Endothelial cell of umbilical vein (primary cell): Measurements from ENCODE around the gene JUP. TPM values are rescaled to one million over a fixed set of nuclear protein-coding genes. Genes with fewer than 3 reads are reported as not detected.

Experiments used
- BruUV-seq: library from RNA; stranded (reverse); fragments of 400-500 nt; replicated peaks from 2 replicates; lab custom pipeline; 2021; lab: Mats Ljungman, UMichigan
- CTCF ChIA-PET: fragments of 300-600, 350-600 bp; sonication (Branson Sonifier 250); formaldehyde crosslinking; loops from one replicate; lab custom pipeline; 2021; ENCODE audit warnings: antibody characterized with exemption, inconsistent platforms; lab: Charles Lee
- POLR2A ChIA-PET: fragments of 300-600, 350-600 bp; sonication (Branson Sonifier 250); formaldehyde crosslinking; loops from one replicate; lab custom pipeline; 2021; ENCODE audit warnings: antibody characterized with exemption, inconsistent platforms; lab: Charles Lee
- DNase-seq: peaks from one replicate; pipeline ENCODE4 v3.0.0-alpha.2; 2011; ENCODE audit warnings: low read depth, low spot score
- FAIRE-seq: peaks from 2 replicates; lab custom pipeline; 2011; peaks lifted over from hg19 to GRCh38; lab: Jason Lieb, UNC
- H2AFZ ChIP-seq: 2 replicates; pipeline ENCODE4 v1.6.0; 2012; ENCODE audit warnings: low read depth, low read length, control low read depth, inconsistent platforms
- H3K27ac ChIP-seq: 2 replicates; pipeline ENCODE4 v1.5.1; 2011; ENCODE audit warnings: low read depth, mild to moderate bottlenecking, control low read depth, low read length, moderate library complexity; ENCODE audit not compliant: insufficient read depth
- H3K27me3 ChIP-seq, 2 experiments: 2 replicates each; pipeline versions ENCODE4 v1.6.0 to v1.6.1; 2011; ENCODE audit warnings: low read length in 2 of 2, mixed read lengths in 1 of 2; ENCODE audit not compliant: control insufficient read depth in 2 of 2, insufficient read depth in 2 of 2
- H3K36me3 ChIP-seq, 2 experiments: 2 replicates in 1 of 2; 3 replicates in 1 of 2; pipeline ENCODE4 v1.5.1; 2011; ENCODE audit warnings: low read length in 2 of 2, mild to moderate bottlenecking in 1 of 2, moderate library complexity in 1 of 2; ENCODE audit not compliant: control insufficient read depth in 2 of 2, insufficient read depth in 2 of 2; ENCODE audit errors: extremely low read depth in 1 of 2
- H3K4me1 ChIP-seq: 3 replicates; pipeline ENCODE4 v1.5.1; 2011; ENCODE audit warnings: mild to moderate bottlenecking, low read length; ENCODE audit not compliant: control insufficient read depth, insufficient read depth; ENCODE audit errors: extremely low read depth
- H3K4me2 ChIP-seq: 2 replicates; pipeline ENCODE4 v1.6.1; 2011; ENCODE audit warnings: low read length, control low read depth, mixed read lengths; ENCODE audit not compliant: insufficient read depth
- H3K4me3 ChIP-seq, 3 experiments: fragments of 200-600 bp in 1 of 3; sonication (generic), shearing (Covaris generic) in 1 of 3; replicated peaks in 1 of 3; 2 replicates each; pipeline ENCODE4 v1.5.1; 2011 to 2016; ENCODE audit warnings: control low read depth in 3 of 3, low read length in 3 of 3, mild to moderate bottlenecking in 2 of 3, inconsistent platforms in 1 of 3, low read depth in 1 of 3, moderate library complexity in 1 of 3; ENCODE audit not compliant: insufficient read depth in 1 of 3
- H3K79me2 ChIP-seq: 2 replicates; pipeline ENCODE4 v1.6.0; 2012; ENCODE audit warnings: low read length, inconsistent platforms; ENCODE audit not compliant: control insufficient read depth, insufficient read depth
- H3K9ac ChIP-seq: replicated peaks from 2 replicates; pipeline ENCODE3; 2011; ENCODE audit warnings: low read length, control low read depth; ENCODE audit not compliant: insufficient read depth; ENCODE audit errors: extremely low read depth
- H3K9me1 ChIP-seq: replicated peaks from 3 replicates; pipeline ENCODE4 v1.6.0; 2011; ENCODE audit warnings: mild to moderate bottlenecking, low read length; ENCODE audit not compliant: control insufficient read depth, insufficient read depth; ENCODE audit errors: extremely low read depth
- H3K9me3 ChIP-seq: replicated peaks from 2 replicates; pipeline ENCODE4 v1.5.1; 2012; ENCODE audit warnings: low read length, inconsistent platforms; ENCODE audit not compliant: control insufficient read depth, insufficient read depth
- H4K20me1 ChIP-seq: replicated peaks from 2 replicates; pipeline ENCODE3; 2011; ENCODE audit warnings: mild to moderate bottlenecking, low read length; ENCODE audit not compliant: control insufficient read depth, insufficient read depth; ENCODE audit errors: extremely low read depth
- EZH2 ChIP-seq: IDR thresholded peaks from 2 replicates; pipeline ENCODE4 v1.6.1; 2012; ENCODE audit warnings: borderline replicate concordance, low read depth, mild to moderate bottlenecking, moderate library complexity, low read length, inconsistent platforms; ENCODE audit not compliant: severe bottlenecking
- FOS ChIP-seq: IDR thresholded peaks from 2 replicates; pipeline ENCODE4 v1.6.1; 2011; ENCODE audit warnings: mild to moderate bottlenecking, low read length, moderate library complexity, borderline replicate concordance; ENCODE audit not compliant: insufficient read depth
- GATA2 ChIP-seq: IDR thresholded peaks from 2 replicates; pipeline ENCODE4 v1.7.0; 2011; ENCODE audit warnings: low read depth, mild to moderate bottlenecking, moderate library complexity, mixed read lengths, low read length; ENCODE audit not compliant: insufficient read length, insufficient read depth
- JUN ChIP-seq: IDR thresholded peaks from 2 replicates; pipeline ENCODE4 v1.6.1; 2011; ENCODE audit warnings: borderline replicate concordance, low read depth; ENCODE audit not compliant: insufficient read length, insufficient read depth
- MYC ChIP-seq: IDR thresholded peaks from one replicate; pipeline ENCODE4 v1.6.1; 2011; ENCODE audit warnings: mild to moderate bottlenecking, low read depth, low read length
- POLR2A ChIP-seq: IDR thresholded peaks from 2 replicates; pipeline ENCODE4 v1.6.1; 2012; ENCODE audit warnings: low read depth, mild to moderate bottlenecking, control low read depth, low read length
- POLR2AphosphoS5 ChIP-seq: IDR thresholded peaks from 2 replicates; pipeline ENCODE4 v1.6.1; 2012; ENCODE audit warnings: low read depth, mild to moderate bottlenecking, control low read depth, low read length, moderate library complexity; ENCODE audit not compliant: insufficient read depth
- dilution Hi-C: fragments of 300-500 bp; cut with MboI; formaldehyde crosslinking; loops from one replicate; pipeline ENCODE4 v1.15.0; 2019; ENCODE audit warnings: low sequenced_read_pairs; ENCODE audit not compliant: extremely low pct_ligation_motif_present
- intact Hi-C: fragments of 100-400 bp; cut with micrococcal nuclease; formaldehyde crosslinking; loops from one replicate; pipeline ENCODE4 v1.10.0; 2022
- polyA plus RNA-seq, 4 experiments: library from polyadenylated mRNA; depleted of rRNA in 3 of 4; stranded (reverse) in 3 of 4; unstranded in 1 of 4; fragments of >200 nt; gene quantifications; 2 replicates each; pipeline versions ENCODE4 v1.2.1 to v1.2.3, GENCODE V29; 2011 to 2012; ENCODE audit warnings: missing spikeins in 1 of 4
- total RNA-seq: library from RNA; stranded (reverse); gene quantifications from 2 replicates; pipeline ENCODE4 v1.2.3, GENCODE V29; 2021
- TF ChIP-seq, protein P1 (sequence below): IDR thresholded peaks from 2 replicates; pipeline ENCODE4 v1.6.1; 2011; ENCODE audit not compliant: insufficient read depth, insufficient read length
- TF ChIP-seq, protein P2 (sequence below), 2 donors: IDR thresholded peaks; 1 replicate in 1 of 2; 2 replicates in 1 of 2; pipeline ENCODE4 v1.5.1; 2011; ENCODE audit warnings: low read length in 2 of 2, mild to moderate bottlenecking in 2 of 2, moderate library complexity in 2 of 2, control low read depth in 1 of 2, inconsistent platforms in 1 of 2, low read depth in 1 of 2; ENCODE audit not compliant: insufficient read depth in 1 of 2; ENCODE audit errors: extremely low read depth in 1 of 2

JUP gene
- total and polyA plus RNA-seq, 2 donors (not counting 3 experiments of a cell fraction or from before 2014, with no cell fraction given), result 98.0 to 171 TPM

DNA sequence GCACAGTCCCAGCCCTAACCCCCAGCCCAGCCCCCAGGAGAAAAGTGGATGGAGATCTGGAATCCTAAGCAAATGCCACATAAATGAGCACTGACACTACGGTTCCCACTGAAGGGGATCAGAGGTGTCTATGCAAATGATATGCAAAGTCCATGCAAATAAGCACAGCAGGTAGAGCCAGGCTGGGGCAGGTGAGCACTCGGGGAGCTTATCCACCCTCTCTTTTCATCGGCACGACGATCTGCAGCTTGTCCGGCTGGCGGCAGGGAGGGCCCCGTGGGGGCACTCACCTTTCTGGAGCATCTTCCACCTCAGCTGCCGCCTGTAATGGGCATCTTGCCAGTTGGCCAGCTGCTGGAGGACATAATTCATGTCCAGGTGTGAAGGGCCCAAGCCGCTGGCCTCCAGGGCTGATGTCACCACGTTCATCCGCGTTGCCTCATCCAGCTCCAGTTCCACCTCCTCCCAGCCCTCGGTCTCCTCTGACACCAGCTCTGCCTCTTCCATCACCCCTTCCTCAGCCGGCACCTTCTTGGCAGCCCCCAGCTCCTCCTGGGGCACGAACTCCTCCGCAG, 61.9 kb downstream of the JUP start:
- no peak for FAIRE-seq

More for the DNA sequence above, 61.9 kb downstream of the JUP start:
- Histone ChIP-seq H3K36me3 (no peaks in the 10 kb centered on the region), H3K9me3 (no peaks in the 10 kb centered on the region), H3K4me1 (no peaks in the 10 kb centered on the region), H3K27me3 (peaks cover 0 to 1% of the 10 kb centered on the region in 2 experiments), H3K79me2 (no peaks in the 10 kb centered on the region), H2AFZ (no peak overlapping the region), H3K9me1 (no peaks in the 10 kb centered on the region), H4K20me1 (no peaks in the 10 kb centered on the region), H3K27ac (no peak overlapping the region), H3K4me2 (no peak overlapping the region), H3K9ac (no peak overlapping the region), H3K4me3 (no peak overlapping the region)
- dilution Hi-C loops, result no loop called here
- intact Hi-C loops, result no loop called here
- BruUV-seq, result no TSS peak
- POLR2A ChIA-PET, result no interaction called here
- CTCF ChIA-PET, result interaction anchor here (1.2 kb wide), 1 partner anchor 29 kb away, joined by 3 read pairs; no protein-coding TSS in a partner anchor
- DNase-seq, result no peak
- TF ChIP-seq FOS (no peak), POLR2A (no peak), JUN (no peak), POLR2AphosphoS5 (no peak), EZH2 (no peak), MYC (no peak), GATA2 (no peak)
- TF ChIP-seq, protein P1, sequence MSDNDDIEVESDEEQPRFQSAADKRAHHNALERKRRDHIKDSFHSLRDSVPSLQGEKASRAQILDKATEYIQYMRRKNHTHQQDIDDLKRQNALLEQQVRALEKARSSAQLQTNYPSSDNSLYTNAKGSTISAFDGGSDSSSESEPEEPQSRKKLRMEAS, result no peak
- TF ChIP-seq, protein P2, sequence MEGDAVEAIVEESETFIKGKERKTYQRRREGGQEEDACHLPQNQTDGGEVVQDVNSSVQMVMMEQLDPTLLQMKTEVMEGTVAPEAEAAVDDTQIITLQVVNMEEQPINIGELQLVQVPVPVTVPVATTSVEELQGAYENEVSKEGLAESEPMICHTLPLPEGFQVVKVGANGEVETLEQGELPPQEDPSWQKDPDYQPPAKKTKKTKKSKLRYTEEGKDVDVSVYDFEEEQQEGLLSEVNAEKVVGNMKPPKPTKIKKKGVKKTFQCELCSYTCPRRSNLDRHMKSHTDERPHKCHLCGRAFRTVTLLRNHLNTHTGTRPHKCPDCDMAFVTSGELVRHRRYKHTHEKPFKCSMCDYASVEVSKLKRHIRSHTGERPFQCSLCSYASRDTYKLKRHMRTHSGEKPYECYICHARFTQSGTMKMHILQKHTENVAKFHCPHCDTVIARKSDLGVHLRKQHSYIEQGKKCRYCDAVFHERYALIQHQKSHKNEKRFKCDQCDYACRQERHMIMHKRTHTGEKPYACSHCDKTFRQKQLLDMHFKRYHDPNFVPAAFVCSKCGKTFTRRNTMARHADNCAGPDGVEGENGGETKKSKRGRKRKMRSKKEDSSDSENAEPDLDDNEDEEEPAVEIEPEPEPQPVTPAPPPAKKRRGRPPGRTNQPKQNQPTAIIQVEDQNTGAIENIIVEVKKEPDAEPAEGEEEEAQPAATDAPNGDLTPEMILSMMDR (IDR thresholded peaks at IDR 0.05; ENCODE audit: extremely low read depth in 1 of 2, insufficient read depth in 1 of 2, low read depth in 1 of 2, low read length in 2 of 2), result no peak
